H1 (cell line): Measurements from ENCODE around the gene GNAQ. TPM values are rescaled to one million over a fixed set of nuclear protein-coding genes. Genes with fewer than 3 reads are reported as not detected.
A peak's percentile ranks its signal among the peaks of the same experiment; 100 is the strongest.

Experiments
- CTCF ChIA-PET: fragments of 300-600 bp; sonication (Branson Sonifier 250); formaldehyde crosslinking; loops from one replicate; lab custom pipeline; 2021; ENCODE audit not compliant: partially characterized antibody; lab: Charles Lee
- POLR2A ChIA-PET: fragments of 300-600 bp; sonication (Branson Sonifier 250); formaldehyde crosslinking; loops from one replicate; lab custom pipeline; 2021; ENCODE audit warnings: inconsistent platforms; ENCODE audit not compliant: partially characterized antibody; lab: Charles Lee
- DNase-seq, 2 experiments: peaks; one replicate each; pipeline versions ENCODE4 v3.0.0 to v3.0.0-alpha.2; 2010 to 2022; ENCODE audit warnings: low spot score in 2 of 2, low read depth in 1 of 2, mixed read lengths in 1 of 2
- FAIRE-seq: peaks from 2 replicates; lab custom pipeline; 2011; peaks lifted over from hg19 to GRCh38; lab: Jason Lieb, UNC
- H2AFZ ChIP-seq: 2 replicates; pipeline ENCODE4 v1.8.1; 2012; ENCODE audit warnings: low read length, inconsistent platforms
- H2AK5ac ChIP-seq: 2 replicates; pipeline ENCODE4 v1.6.1; 2013; ENCODE audit warnings: low read depth, low read length
- H2BK120ac ChIP-seq: replicated peaks from 2 replicates; pipeline ENCODE3; 2013; ENCODE audit warnings: low read depth, low read length, inconsistent platforms
- H2BK12ac ChIP-seq: 2 replicates; pipeline ENCODE4 v1.6.1; 2013; ENCODE audit warnings: low read depth, low read length
- H2BK15ac ChIP-seq: 2 replicates; pipeline ENCODE4 v1.6.1; 2013; ENCODE audit warnings: low read length
- H2BK20ac ChIP-seq: 2 replicates; pipeline ENCODE4 v1.6.1; 2013; ENCODE audit warnings: low read length
- H2BK5ac ChIP-seq: 2 replicates; pipeline ENCODE4 v1.6.1; 2013; ENCODE audit warnings: low read depth, low read length
- H3K14ac ChIP-seq: 2 replicates; pipeline ENCODE4 v1.6.1; 2013; ENCODE audit warnings: inconsistent platforms; ENCODE audit not compliant: insufficient read length
- H3K18ac ChIP-seq: 2 replicates; pipeline ENCODE4 v1.6.1; 2013; ENCODE audit warnings: low read length; ENCODE audit errors: extremely low read depth
- H3K23ac ChIP-seq: 2 replicates; pipeline ENCODE4 v1.6.1; 2013; ENCODE audit warnings: inconsistent platforms; ENCODE audit not compliant: insufficient read length
- H3K23me2 ChIP-seq: 2 replicates; pipeline ENCODE4 v1.6.1; 2013; ENCODE audit warnings: low read depth, low read length
- H3K27ac ChIP-seq: 2 replicates; pipeline ENCODE4 v1.6.1; 2011; ENCODE audit warnings: low read depth, low read length, inconsistent platforms
- H3K27me3 ChIP-seq, 4 experiments: replicated peaks in 1 of 4; 1 replicate in 1 of 4; 2 replicates in 3 of 4; pipeline versions ENCODE4 v1.6.1 to v1.8.1; 2011 to 2013; ENCODE audit warnings: low read length in 3 of 4, mild to moderate bottlenecking in 3 of 4, inconsistent platforms in 2 of 4, mixed read lengths in 2 of 4, moderate library complexity in 1 of 4; ENCODE audit not compliant: control insufficient read depth in 3 of 4, insufficient read depth in 3 of 4; ENCODE audit errors: extremely low read depth in 1 of 4
- H3K36me3 ChIP-seq, 4 experiments: 2 replicates each; pipeline versions ENCODE4 v1.6.1 to v1.8.1; 2011 to 2013; ENCODE audit warnings: mild to moderate bottlenecking in 4 of 4, low read length in 3 of 4, moderate library complexity in 2 of 4, control low read depth in 1 of 4, inconsistent platforms in 1 of 4; ENCODE audit not compliant: insufficient read depth in 4 of 4, control insufficient read depth in 2 of 4
- H3K4ac ChIP-seq: replicated peaks from 2 replicates; pipeline ENCODE3; 2013; ENCODE audit warnings: low read length, low read depth, mixed read lengths, inconsistent platforms; ENCODE audit not compliant: insufficient read length
- H3K4me1 ChIP-seq, 4 experiments: replicated peaks in 1 of 4; 1 replicate in 1 of 4; 2 replicates in 3 of 4; pipeline versions ENCODE4 v1.6.1 to v1.8.1; 2011 to 2013; ENCODE audit warnings: low read length in 3 of 4, inconsistent platforms in 2 of 4, mixed read lengths in 1 of 4; ENCODE audit not compliant: insufficient read depth in 4 of 4, control insufficient read depth in 3 of 4
- H3K4me2 ChIP-seq, 2 experiments: 2 replicates each; pipeline versions ENCODE4 v1.6.1 to v1.8.1; 2011 to 2013; ENCODE audit warnings: low read depth in 2 of 2, low read length in 2 of 2, control low read depth in 1 of 2, inconsistent platforms in 1 of 2, mild to moderate bottlenecking in 1 of 2; ENCODE audit not compliant: insufficient read depth in 1 of 2
- H3K4me3 ChIP-seq, 4 experiments: fragments of 200-600, 300-600 bp in 1 of 4; sonication (generic), shearing (Covaris generic), sonication (Bioruptor Twin) in 1 of 4; 2 replicates each; pipeline versions ENCODE4 v1.5.1 to v1.8.1; 2011 to 2016; ENCODE audit warnings: low read length in 4 of 4, low read depth in 3 of 4, control low read depth in 2 of 4, inconsistent platforms in 2 of 4, mild to moderate bottlenecking in 2 of 4, mixed read lengths in 1 of 4, moderate library complexity in 1 of 4; ENCODE audit not compliant: insufficient read depth in 2 of 4; ENCODE audit errors: extremely low read depth in 1 of 4
- H3K56ac ChIP-seq: replicated peaks from 2 replicates; pipeline ENCODE3; 2013; ENCODE audit warnings: low read depth, mild to moderate bottlenecking, mixed read lengths, low read length, inconsistent platforms; ENCODE audit not compliant: insufficient read length
- H3K79me1 ChIP-seq: 2 replicates; pipeline ENCODE4 v1.6.1; 2013; ENCODE audit warnings: low read depth, low read length, control low read depth
- H3K79me2 ChIP-seq, 2 experiments: 2 replicates each; pipeline versions ENCODE4 v1.6.1 to v1.8.1; 2012 to 2013; ENCODE audit warnings: low read length in 2 of 2, mild to moderate bottlenecking in 2 of 2, inconsistent platforms in 1 of 2; ENCODE audit not compliant: insufficient read depth in 2 of 2, control insufficient read depth in 1 of 2
- H3K9ac ChIP-seq, 4 experiments: replicated peaks in 1 of 4; 1 replicate in 1 of 4; 2 replicates in 3 of 4; pipeline versions ENCODE4 v1.6.1 to v1.8.1; 2011 to 2013; ENCODE audit warnings: low read depth in 3 of 4, low read length in 3 of 4, control low read depth in 2 of 4, mild to moderate bottlenecking in 2 of 4, moderate library complexity in 2 of 4, inconsistent platforms in 1 of 4; ENCODE audit errors: extremely low read depth in 1 of 4
- H3K9me3 ChIP-seq, 2 experiments: 2 replicates each; pipeline versions ENCODE4 v1.6.1 to v1.8.1; 2012 to 2013; ENCODE audit warnings: mild to moderate bottlenecking in 2 of 2, moderate library complexity in 2 of 2, control low read depth in 1 of 2, inconsistent platforms in 1 of 2, low read depth in 1 of 2, low read length in 1 of 2, mixed read lengths in 1 of 2; ENCODE audit not compliant: insufficient read depth in 2 of 2
- H4K20me1 ChIP-seq, 2 experiments: replicated peaks in 1 of 2; 2 replicates each; pipeline versions ENCODE3 to v1.8.1; 2011 to 2013; ENCODE audit warnings: inconsistent platforms in 2 of 2, low read length in 2 of 2, mild to moderate bottlenecking in 1 of 2; ENCODE audit not compliant: insufficient read depth in 2 of 2, control insufficient read depth in 1 of 2
- H4K5ac ChIP-seq: 2 replicates; pipeline ENCODE4 v1.6.1; 2013; ENCODE audit warnings: low read length, low read depth, mixed read lengths, inconsistent platforms; ENCODE audit not compliant: insufficient read length
- H4K8ac ChIP-seq: 2 replicates; pipeline ENCODE4 v1.8.0; 2013; ENCODE audit warnings: mild to moderate bottlenecking, moderate library complexity, low read length, inconsistent platforms; ENCODE audit not compliant: insufficient read depth; ENCODE audit errors: extremely low read depth
- H4K91ac ChIP-seq: replicated peaks from 2 replicates; pipeline ENCODE3; 2013; ENCODE audit warnings: low read length, mixed read lengths, inconsistent platforms; ENCODE audit not compliant: insufficient read length
- BCL11A ChIP-seq, 2 experiments: IDR thresholded peaks; one replicate each; pipeline ENCODE4 v1.6.1; 2011; ENCODE audit warnings: low read depth in 2 of 2, low read length in 2 of 2, mild to moderate bottlenecking in 2 of 2
- HDAC6 ChIP-seq: IDR thresholded peaks from one replicate; pipeline ENCODE4 v1.7.1; 2012; ENCODE audit warnings: low read depth, mild to moderate bottlenecking, inconsistent platforms, low read length, moderate library complexity
- KDM1A ChIP-seq: fragments of 200-600, 300-600 bp; sonication (generic); IDR thresholded peaks from 2 replicates; pipeline ENCODE4 v1.7.1; 2016; ENCODE audit warnings: mild to moderate bottlenecking, low read length, borderline replicate concordance
- MAFK ChIP-seq: IDR thresholded peaks from 2 replicates; pipeline ENCODE4 v1.6.1; 2012; ENCODE audit warnings: low read depth, mild to moderate bottlenecking, improper control_type of control experiment, low read length
- RAD21 ChIP-seq, 2 experiments: IDR thresholded peaks in 1 of 2; conservative IDR thresholded peaks in 1 of 2; 2 replicates each; pipeline ENCODE4 v1.6.1; 2011; ENCODE audit warnings: low read depth in 2 of 2, low read length in 2 of 2, improper control_type of control experiment in 1 of 2, inconsistent platforms in 1 of 2, mild to moderate bottlenecking in 1 of 2, moderate library complexity in 1 of 2
- RBBP5 ChIP-seq: IDR thresholded peaks from 2 replicates; pipeline ENCODE4 v1.7.1; 2012; ENCODE audit warnings: low read depth, mild to moderate bottlenecking, inconsistent platforms, low read length, moderate library complexity, borderline replicate concordance
- SIRT6 ChIP-seq: IDR thresholded peaks from one replicate; pipeline ENCODE4 v1.7.1; 2012; ENCODE audit warnings: low read length, inconsistent platforms
- SRF ChIP-seq: IDR thresholded peaks from 2 replicates; pipeline ENCODE4 v1.6.1; 2011; ENCODE audit warnings: mild to moderate bottlenecking, low read depth, low read length, moderate library complexity
- TAF1 ChIP-seq: IDR thresholded peaks from 2 replicates; pipeline ENCODE4 v1.6.1; 2011; ENCODE audit warnings: mild to moderate bottlenecking, low read depth, low read length
- WGBS, 2 experiments: shearing (Covaris generic) in 1 of 2; methylation state at CpG; one replicate each; pipeline versions ENCODE4 v1.1.6 to v1.1.7; 2013 to 2015; ENCODE audit warnings: low lambda C conversion rate in 2 of 2, mixed read lengths in 2 of 2, inconsistent platforms in 1 of 2, low coverage in 1 of 2, missing lambda C conversion rate in 1 of 2; ENCODE audit not compliant: insufficient replicate concordance in 2 of 2, insufficient coverage in 1 of 2, insufficient read length in 1 of 2; ENCODE audit errors: extremely low coverage in 1 of 2, missing lambda C conversion rate in 1 of 2; 5-methylcytosine and 5-hydroxymethylcytosine counted together
- polyA plus RNA-seq, 7 experiments: library from polyadenylated mRNA; depleted of rRNA in 3 of 7; stranded (reverse) in 5 of 7; unstranded in 2 of 7; fragments of >200 nt in 5 of 7; fragments of 200-250 nt in 2 of 7; gene quantifications; 1 replicate in 5 of 7; 2 replicates in 1 of 7; 4 replicates in 1 of 7; pipeline versions ENCODE4 v1.2.1 to v1.2.3, GENCODE V29; 2011 to 2013; ENCODE audit warnings: missing spikeins in 2 of 7, mixed read lengths in 2 of 7
- total RNA-seq: library from RNA; stranded (reverse); fragmentation: NEBNext Ultra II Directional; extraction: Animal tissue kit (Norgen Biotek cat#: 25700); gene quantifications from 2 replicates; pipeline ENCODE4 v1.2.1, GENCODE V29; 2021

The GNAQ gene
- total and polyA plus RNA-seq, 2 of the 8 experiments (the other 6 are each of a cell fraction or from before 2014, with no cell fraction given), result 22.8 to 63.8 TPM

DNA sequence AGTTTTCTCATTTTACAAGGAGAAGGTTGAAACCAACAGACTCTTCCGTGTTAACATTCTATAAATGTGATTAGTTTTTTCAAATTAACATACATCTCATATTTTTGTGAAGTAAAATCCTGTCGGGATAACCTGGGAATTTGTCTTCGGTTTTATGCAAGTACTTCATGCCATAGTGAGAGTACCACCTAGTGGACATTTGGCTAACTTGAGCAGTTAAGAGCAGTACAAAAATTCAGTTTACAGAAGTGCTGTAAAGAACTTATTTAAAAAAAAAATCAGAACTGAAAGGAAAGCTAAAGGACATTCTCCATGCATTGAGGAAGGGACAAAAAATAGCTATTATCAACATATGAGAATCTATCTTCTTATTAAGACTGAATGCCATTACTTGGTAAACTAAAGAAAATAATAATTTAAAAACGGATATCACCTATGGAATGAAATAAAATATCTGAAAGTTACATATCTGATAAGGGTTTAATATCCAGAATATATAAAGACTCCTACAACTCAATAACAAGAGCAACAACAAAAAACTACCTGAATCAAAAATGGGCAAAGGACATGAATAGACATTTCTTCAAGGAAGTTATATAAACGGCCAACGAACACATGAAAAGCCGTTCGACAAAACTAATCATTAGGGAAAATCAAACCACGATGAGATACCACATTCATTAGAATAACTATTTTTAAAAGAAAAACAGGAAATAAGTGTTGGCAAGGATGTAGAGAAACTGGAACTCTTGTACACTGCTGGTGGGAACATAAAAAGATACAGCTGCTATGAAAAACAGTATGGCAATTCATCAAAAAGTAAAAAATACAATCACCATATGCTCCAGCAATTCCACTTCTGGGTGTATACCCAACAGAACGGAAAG, 266.5 kb downstream of the GNAQ start:
- H2BK12ac ChIP-seq, result no peak overlapping the region
- H3K4me3 ChIP-seq, result no peak overlapping the region
- H3K23ac ChIP-seq, result no peak overlapping the region
- no peak overlapping the region for H4K91ac ChIP-seq
- H3K79me2 ChIP-seq, result no peaks in the 10 kb centered on the region
- no peaks in the 10 kb centered on the region for H3K27me3 ChIP-seq
- no peak overlapping the region for H2BK20ac ChIP-seq
- H4K20me1 ChIP-seq, result peaks cover 0 to 1% of the 10 kb centered on the region in 2 experiments
- no peak overlapping the region for H4K8ac ChIP-seq
- ChIA-PET POLR2A (no interaction called here), CTCF (interaction anchor here (0.6 to 2.6 kb wide), 10 partner anchors 8 to 331 kb away, joined by 3 to 8 read pairs (median 3); no protein-coding TSS in a partner anchor)
- H2BK15ac ChIP-seq, result no peak overlapping the region
- H3K9me3 ChIP-seq, result peaks cover 0 to 4% of the 10 kb centered on the region in 2 experiments; a peak in 2 of 4 replicates
- WGBS, 2 experiments, result 90% methylated on average over 10 of the region's 10 CpGs; no CpG with 5 or more reads in 1 of the 2 experiments
- H3K4me1 ChIP-seq, result no peaks in the 10 kb centered on the region
- H3K4me2 ChIP-seq, result no peak overlapping the region
- H3K9ac ChIP-seq, result no peak overlapping the region
- no peak overlapping the region for H2BK5ac ChIP-seq
- no peak for FAIRE-seq
- H3K79me1 ChIP-seq, result no peaks in the 10 kb centered on the region
- H4K5ac ChIP-seq, result no peak overlapping the region
- no peaks in the 10 kb centered on the region for H3K23me2 ChIP-seq
- no peak overlapping the region for H2AFZ ChIP-seq
- no peak overlapping the region for H2AK5ac ChIP-seq
- no peak overlapping the region for H3K14ac ChIP-seq
- no peak overlapping the region for H3K27ac ChIP-seq
- no peak overlapping the region for H3K4ac ChIP-seq
- no peak for DNase-seq
- no peak overlapping the region for H3K56ac ChIP-seq
- H2BK120ac ChIP-seq, result no peak overlapping the region
- peaks cover 0 to 6% (median 0%) of the 10 kb centered on the region in 4 experiments; a peak in 1 of 8 replicates for H3K36me3 ChIP-seq
- H3K18ac ChIP-seq, result no peak overlapping the region
- no peak for TF ChIP-seq SIRT6
- no peak for TF ChIP-seq BCL11A (IDR thresholded peaks at IDR 0.05; ENCODE audit: low read depth in 2 of 2, low read length in 2 of 2)
- no peak for TF ChIP-seq MAFK
- no peak for TF ChIP-seq RBBP5
- no peak for TF ChIP-seq HDAC6
- TF ChIP-seq KDM1A, result no peak
- TF ChIP-seq RAD21 (IDR thresholded peaks at IDR 0.05 in 1 of 2, conservative IDR thresholded peaks at IDR 0.05 in 1 of 2; ENCODE audit: low read depth in 2 of 2, low read length in 2 of 2), result peak; percentile 58
- TF ChIP-seq SRF, result no peak
- no peak for TF ChIP-seq TAF1
